Measurements from ENCODE around the gene MEGF6.
A peak's percentile ranks its signal among the peaks of the same experiment; 100 is the strongest.

The MEGF6 gene

DNA sequence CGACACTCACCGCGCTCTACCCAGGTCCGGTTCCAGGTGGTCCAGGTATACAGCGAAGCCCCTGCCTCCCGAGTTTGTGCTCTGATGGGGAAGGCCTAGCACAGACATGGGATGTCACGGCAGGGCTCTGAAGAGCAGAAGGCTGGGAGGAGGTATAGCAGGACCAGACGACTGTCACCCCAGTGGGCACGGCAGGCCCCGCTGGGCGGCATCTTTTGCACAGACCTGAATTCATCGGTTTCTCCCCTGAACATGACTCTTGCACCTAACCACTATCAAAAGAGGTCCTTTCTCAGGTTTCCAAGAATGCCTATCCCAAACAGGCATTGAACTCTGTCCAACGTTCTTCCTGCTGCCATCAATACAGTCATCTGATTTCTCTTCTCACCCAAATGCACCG is 126.3 kb downstream of the MEGF6 start:
- no peak for ATAC-seq
- no peak for DNase-seq

DNA sequence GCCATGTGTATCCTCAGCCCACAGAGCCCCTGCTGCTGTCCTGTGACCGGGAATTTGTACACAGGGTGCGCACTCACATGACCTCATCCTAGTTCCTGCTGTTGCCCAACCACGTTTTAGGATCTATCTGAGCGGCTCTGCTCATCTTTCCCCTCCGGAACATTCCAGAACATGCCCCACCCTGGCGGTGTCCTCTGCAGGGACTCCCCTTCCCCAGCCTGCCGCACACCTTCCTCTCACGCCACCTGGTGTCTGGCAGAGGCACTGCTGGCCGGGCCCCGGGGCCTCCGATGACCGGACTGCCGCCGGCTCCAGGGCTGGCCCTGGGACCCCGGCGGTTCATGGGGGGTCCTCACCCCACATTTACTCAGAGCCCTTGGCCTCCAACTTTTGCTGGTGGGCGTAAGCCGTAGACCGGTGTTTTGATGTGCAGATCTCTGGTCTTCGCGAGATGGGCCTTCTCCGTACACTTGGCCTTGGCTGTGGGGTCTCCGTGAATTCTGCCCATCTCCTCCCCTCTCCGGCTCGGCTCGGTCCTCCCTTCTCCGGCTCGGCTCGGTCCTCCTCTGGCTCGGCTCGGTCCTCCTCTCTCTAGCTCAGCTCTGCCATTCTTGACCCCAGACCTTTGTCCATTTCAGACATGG is 127.4 kb downstream of the MEGF6 start:
- DNase-seq = peak; percentile 63

DNA sequence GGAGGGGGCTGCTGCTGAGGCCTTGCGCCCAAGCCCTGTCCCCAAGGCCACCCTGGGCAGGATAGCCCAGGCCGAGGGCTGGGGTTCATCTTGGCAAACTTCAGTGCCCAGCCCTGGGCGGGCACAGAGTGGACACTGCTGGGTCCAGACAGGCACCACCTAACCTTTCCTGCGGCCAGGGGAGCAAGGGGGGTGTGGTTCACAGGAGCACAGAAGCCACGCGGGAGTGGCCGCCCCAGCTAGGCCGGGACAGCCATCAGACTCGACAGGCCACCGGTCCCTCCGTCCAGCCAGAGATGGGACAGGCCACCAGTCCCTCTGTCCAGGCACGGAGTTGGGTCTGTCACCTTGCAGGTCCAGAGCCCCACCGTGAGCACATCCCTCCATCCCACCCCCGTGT is 127.9 kb downstream of the MEGF6 start:
- ATAC-seq (no peak), DNase-seq (no peak)

More for the DNA sequence above, 127.4 kb downstream of the MEGF6 start:
- ATAC-seq = peak; percentile 20

DNA sequence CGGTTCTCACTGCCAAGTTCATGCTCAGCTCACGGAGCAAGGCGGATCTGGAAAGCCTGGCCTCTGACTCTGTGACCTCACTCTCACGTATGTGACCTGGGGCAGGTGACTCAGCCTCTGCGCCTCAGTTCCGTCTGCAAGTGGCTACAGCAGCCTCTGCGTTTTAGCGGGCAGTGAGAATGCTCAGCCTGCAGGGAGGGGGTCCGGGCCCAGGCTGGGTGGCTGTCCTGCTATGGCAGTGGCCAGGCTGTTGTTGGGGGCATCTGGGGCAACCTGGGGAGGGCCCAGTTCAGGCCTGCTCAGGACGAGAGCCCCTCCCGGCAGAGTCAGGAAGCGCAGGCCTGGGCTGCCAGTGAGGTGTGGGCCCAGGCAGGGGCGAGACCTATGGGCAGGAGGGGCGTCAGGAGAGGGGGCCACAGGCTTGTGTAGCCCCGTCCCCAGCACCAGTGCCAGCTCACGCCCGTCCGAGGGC is 128.9 kb downstream of the MEGF6 start:
- DNase-seq (peak; percentile 17), ATAC-seq (no peak)

DNA sequence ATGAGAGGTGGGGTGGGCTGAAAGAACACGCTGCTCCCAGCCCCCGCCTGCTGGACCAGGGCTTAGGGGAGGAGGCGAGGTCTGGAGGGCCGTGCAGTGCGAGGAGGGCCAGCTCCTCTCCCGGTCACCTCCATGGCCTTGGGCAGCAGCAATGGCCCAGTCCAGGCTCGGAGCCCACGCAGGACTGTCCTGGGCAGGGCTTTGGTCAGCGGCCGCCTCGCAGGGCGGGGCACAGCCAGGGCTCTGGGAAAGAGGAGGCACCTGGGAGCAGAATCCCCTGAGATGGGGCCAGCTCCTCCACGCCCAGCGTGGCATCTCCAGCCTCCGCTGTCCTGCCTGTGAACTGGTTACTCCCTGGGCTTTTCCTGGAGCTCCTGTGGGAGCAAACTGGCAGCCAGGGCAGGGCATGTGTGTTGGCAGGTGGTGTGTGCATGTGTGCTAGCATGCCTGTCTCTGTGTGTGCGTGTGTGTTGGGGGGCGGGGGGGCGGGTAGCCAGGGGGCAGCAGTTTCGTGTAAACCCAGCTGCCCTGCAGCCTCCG is 129.4 kb downstream of the MEGF6 start:
- ATAC-seq (no peak), DNase-seq (no peak)

DNA sequence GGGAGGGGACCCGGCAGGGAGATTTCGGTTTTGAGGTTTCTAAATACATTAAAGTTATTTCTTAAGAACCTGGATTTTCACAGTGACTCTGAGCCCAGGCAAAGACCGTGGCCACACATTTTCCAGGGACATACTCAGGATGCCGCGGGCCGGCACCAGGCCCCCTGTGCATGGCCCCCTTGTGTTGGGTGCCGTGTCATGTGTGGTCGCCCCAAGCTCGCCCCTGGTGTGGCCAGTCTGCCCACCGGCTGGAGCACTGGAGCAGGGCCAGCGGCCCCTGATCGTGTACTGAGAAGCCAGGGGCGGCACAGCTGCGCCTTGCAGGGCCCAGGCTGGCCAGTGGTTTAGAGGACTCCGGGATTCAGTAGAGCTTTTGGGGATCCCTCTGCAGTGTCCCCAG is 130.3 kb downstream of the MEGF6 start:
- ATAC-seq (no peak), DNase-seq (no peak)

DNA sequence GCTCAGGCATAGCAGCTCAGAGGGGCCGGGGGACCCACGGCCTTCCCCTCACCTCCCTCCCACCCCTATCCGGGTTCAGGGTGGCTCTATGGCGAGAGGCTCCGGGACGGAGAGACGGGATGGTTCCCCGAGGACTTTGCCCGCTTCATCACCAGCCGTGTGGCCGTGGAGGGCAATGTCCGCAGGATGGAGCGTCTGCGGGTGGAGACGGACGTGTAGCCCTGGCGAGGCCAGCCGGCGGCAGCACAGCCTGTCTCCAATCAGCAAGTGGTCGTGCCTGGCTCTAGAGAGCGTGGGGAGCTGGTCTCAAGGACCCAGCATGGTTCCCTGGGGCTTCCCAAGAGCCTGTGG is 131.0 kb downstream of the MEGF6 start:
- DNase-seq (no peak), ATAC-seq (no peak)

DNA sequence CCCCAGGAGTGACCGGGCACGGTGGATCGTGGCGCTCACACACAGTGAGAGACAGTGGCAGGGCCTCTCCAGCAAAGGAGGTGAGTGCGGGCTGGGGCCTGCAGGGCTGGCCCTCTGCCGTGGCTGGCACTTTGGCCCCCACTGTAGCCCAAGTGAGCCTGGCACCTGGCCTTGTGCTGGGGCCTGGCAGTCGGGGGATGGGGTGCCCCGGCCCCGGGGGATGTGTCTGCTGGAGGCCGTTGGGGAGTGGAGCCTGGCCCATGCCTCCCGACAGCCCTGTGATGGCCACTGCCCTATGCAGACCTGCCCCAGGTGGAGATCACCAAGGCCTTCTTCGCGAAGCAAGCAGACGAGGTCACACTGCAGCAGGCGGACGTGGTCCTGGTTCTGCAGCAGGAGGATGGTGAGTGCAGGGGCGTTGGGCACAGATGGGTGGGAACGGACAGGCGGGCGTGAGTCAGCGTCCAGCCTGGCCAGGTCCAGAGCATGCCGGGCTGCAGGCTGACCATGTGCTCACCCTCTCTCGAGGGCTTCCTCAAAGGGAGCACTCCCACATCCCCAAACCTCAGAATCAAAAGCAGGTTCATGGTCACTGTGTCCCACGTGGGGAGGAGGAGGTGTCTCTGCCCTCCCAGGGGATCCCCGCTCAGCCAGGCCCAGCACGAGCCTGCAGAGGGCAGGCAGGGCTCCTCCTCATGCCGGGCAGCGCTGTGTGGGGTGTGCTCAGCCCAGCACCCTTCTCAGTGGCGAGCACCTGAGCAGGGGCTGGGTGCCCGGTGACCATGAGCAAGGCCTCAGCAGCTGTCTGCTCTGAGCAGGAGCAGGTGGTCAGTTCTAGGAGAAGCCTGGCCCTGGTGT is 131.6 kb downstream of the MEGF6 start:
- ATAC-seq (peak; percentile 20), DNase-seq (no peak)

DNA sequence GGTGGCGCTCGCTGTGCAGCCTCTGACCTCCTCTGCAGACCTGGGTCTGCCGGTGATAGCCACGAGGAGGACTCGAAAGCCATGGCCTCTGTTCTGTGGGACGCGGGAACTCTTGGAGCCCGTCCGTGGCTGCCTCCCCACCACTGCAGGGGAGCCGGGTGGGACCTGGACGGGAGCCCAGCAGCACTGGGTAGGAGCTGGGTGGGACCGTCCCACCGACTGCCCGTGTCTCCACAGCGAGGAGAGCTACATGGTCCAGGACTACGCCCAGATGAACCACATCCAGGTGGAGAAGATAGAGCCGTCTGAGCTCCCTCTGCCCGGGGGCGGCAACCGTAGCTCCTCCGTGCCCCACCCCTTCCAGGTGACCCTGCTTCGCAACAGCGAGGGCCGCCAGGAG is 133.1 kb downstream of the MEGF6 start:
- DNase-seq (no peak), ATAC-seq (no peak)

DNA sequence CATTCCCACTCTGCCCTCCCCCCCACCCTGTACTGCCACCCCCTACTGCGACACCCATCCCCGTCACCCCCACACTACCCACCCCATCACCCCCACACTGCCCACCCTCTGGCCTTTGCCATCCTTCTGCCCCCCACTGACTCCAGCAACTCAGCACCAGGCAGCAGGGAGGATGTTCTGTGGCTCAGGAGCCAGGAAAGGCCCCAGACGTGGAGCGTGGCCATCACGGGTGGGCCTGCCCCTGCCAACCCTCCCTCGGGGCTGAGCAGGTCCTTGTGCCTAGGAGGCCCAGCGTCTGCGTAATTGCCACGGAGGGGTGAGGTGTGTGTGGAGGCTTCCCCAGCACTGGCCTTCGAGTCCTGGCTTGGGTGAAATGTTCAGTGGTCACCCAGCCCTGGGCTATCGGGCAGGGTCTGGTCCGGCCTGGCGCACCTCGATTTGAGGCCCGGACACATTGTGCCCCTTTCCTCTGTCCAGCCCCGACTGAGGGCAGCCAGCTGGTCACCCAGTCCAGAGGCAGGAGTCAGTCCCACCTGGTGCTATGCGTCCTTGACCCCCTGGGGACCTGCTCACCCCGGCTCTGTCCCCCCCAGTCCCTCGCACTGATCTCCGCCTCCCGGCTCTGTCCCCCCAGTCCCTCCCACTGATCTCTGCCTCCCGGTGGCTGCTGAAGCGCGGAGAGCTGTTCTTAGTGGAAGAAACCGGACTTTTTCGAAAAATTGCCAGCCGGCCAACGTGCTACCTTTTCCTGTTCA is 133.9 kb downstream of the MEGF6 start:
- ATAC-seq (no peak), DNase-seq (no peak)

DNA sequence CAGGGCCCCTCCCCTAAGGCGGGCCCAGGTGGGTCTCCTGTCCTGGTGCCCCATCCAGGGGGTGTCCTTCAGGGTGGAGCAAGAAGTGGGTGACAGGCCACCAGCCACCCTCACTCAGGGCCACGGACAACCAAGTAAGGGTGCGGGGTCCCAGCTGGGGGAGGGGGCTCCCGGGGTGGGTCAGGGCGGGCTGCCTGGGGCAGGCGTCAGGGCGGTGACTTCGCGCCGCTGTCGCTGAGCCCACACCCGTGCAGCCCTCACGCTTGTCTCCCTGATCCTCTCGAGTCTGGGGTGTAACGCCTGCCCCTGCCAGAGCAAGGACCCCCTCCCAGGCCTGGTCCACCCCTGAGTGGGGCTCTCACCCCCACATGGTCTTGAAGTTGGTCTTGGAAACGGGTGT is 134.6 kb downstream of the MEGF6 start:
- ATAC-seq (no peak), DNase-seq (no peak)

DNA sequence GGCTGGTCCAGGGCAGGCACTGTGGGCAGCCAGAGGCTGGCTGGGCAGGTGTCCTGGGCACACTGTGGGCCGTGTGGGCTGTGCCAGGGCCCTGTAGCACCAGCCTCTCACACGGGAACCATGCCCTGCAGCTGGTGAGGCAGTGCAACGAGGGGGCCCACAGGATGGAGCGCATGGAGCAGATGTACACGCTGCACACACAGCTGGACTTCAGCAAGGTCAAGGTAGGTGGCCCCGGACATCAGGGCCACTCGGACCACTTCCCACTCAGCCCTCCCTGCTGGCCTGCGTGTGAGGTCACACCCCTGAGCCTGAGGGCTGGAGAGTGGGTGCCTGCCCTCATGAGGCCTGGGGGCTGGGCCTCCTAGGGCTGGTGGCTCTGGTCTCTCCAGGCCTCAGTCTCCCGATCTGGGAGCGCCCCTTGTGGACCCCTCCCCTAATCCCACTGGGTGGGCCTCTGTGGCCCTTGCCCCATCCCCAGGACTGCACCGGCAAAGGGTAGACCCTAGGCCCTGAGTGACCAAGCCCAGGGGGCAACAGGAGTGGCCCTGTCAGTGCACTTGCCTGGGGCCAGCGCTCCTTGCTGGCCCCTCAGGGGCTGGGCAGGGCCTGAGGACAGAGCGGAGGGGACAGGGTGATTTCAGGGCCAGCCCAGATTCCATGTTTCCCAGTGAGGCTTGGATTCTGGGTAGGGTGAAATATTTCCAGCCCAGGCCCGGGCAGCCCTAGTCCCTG is 135.3 kb downstream of the MEGF6 start:
- ATAC-seq = no peak
- DNase-seq = no peak

DNA sequence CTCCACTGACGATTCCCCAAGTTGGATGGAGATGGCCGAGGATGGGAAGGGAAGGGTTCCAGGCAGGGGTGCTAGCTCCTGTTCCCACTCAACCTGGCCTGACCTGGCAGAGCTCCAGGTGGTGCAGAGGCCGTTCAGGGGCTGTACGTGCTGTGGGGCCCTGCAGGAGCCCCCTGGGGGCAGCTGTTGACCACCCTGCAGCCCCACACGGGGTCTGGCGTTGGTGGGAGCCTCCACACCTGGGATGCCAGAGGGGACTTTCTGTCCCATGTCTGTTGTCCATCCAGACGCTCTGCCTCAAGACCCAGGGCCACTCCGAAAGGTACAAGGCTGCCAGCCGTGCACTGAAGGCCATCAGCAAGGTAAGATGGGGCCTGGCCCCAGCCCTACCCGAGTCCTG is 136.9 kb downstream of the MEGF6 start:
- DNase-seq (no peak), ATAC-seq (no peak)

DNA sequence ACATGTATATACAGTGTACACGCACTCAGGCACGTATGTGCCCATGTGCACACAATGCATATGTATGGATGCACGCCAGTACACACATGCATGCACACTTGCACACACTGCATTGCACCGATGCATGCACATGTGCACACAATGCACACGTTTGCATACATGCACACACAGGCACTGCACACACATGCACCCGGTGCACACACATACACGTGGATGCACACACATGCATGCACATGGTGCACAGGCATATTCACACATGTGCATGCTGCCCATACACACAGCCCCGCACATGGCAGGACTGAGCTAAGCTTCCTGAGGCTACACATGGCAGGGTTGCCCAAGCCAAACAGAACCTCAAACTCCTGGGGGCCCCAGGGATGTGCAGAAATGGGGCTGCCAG is 137.3 kb downstream of the MEGF6 start:
- no peak for DNase-seq
- no peak for ATAC-seq

DNA sequence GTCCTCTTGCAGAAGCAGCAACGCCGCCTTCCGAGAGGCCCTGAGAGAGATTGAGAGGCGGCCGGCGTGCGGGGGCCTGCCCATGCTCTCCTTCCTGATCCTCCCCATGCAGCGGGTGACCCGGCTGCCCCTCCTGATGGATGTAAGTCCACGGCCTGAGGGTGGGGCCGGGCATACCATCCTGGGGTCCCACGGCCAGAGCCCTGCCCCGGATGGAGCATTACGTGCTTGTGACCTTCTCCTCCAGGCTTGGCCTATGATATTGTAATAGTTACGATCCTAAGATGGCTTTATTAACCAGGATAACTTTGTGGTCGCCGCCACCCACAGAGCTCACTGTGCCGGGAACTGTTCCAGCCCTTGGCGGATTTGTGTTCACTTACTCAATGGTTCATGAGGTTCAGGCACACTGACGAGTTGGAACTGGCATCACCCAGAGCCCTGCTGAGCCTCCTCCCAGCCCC is 137.9 kb downstream of the MEGF6 start:
- ATAC-seq (no peak), DNase-seq (no peak)

DNA sequence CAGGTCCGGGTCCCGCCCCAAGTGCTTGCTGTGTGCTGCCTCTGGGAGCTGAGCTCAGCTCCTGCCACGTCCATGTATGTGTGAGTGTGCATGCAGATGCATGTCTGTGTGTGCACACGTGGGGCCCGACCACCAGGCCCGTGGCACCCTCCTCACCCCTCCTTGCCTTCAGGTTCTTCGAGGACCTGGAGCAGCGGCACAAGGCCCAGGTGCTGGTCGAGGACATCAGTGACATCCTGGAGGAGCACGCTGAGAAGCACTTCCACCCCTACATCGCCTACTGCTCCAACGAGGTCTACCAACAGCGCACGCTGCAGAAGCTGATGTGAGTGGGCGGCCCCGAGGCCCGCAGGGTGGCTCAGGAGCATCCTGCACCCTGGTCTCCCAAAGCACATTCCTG is 138.4 kb downstream of the MEGF6 start:
- no peak for DNase-seq
- ATAC-seq = no peak

DNA sequence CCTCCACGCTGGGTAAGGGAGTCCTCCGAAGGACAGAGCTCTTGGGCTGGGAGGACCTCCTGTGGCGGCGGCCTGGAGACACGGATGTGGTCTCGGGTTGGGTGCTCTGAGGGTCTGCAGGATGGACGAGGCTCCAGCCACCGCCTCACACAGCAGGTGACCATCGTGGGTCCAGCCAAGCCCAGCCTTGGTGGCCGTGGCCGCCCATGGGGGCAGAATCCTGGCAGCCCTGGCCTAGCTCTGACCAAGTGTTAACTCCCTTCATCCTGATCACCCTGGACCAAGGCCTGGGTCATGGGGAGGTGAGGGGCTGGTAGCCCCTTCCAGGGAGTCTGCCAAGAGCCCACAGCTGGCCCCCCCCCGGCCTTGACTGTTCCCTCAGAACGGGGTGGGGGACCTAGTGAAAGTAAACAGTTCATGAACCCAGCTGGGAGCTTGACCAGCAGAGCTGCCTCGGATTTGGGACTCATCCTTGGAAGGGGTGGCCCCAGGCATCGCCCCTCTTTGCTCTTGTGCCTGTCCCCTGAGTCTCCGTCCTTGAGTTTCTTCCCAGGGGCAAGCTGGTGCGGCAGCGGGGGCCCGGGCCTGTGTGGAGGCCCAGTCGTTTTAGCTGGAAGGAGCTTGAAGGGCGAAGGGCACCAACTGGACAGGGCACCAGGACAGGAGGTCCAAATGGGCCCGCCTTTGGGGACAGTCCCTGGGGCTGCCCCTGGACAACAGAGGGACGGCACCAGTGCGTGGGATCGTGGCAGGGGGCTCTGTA is 139.0 kb downstream of the MEGF6 start:
- DNase-seq (no peak), ATAC-seq (no peak)

DNA sequence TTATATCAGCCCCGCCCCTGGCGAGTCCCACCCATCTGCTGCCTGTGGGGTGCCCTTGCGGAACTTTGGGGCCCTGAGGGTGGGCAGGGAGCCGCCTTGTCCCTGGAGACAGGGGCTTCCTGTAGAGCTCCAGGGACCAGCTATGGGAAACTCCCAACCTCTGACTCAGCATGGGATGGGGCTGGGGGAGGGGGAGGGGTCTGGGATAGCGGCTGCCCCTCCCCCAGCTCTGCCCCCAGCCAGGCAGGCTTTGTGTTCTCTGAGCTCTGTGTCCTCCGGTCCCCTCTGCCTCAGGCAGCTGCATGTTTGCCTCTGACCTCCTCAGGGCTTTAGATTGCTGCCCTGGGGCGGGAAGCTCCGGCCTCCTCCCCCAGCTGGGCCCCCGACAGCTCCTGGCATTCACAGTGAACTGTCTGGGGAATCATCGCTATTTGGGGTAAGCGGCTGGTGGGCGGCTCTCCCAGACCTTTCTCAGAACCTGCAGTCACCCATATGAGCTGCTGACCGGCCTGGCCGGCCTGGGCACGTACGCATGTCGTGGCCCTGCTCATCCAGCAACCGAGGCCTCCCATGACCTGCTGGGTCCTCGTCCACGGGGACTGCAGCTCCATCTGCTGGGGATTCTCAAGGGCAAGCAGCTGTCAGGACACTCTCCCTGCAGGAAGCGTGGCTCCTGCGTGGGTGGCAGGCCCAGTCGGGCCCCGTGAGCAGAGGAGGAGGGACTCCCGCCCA is 139.8 kb downstream of the MEGF6 start:
- DNase-seq (no peak), ATAC-seq (no peak)

DNA sequence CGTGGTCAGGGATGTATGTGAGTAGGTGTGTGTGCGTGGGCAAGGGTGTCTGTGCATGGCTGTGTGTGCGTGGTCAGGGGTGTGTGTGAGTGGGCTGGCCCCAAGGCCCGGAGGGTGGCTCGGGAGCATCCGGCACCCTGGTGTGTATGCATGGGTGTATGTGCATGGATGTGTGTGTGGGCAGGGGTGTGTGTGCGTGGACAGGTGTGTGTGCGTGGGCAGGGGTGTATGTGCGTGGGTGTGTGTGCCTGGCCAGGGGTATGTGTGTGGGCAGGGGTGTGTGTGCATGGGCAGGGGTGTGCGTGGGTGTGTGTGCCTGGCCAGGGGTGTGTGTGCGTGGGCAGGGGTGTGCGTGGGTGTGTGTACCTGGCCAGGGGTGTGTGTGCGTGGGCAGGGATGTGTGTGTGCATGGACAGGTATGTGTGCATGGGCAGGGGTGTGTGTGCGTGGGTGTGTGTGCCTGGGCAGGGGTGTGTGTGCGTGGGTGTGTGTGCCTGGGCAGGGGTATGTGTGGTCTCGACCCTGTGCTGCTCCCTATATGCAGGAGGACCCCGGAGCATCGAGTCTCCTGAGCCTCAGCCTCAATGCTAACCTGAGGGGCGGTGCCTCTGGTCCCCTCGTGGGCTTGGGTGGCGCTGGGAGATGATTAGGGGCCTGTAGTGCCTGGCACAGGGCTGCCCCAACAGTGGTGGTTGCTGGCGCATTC is 140.5 kb downstream of the MEGF6 start:
- DNase-seq (no peak), ATAC-seq (no peak)

Measured in stimulated activated naive CD8-positive, alpha-beta T cell treated with anti-CD3 and anti-CD28 coated beads, Interleukin-15, Interleukin-2, amounts not matched to agents 100 U/mL and 50 U/mL, for 24 hours (primary cell).